Measurements from ENCODE around the gene MSI2. TPM values are rescaled to one million over a fixed set of nuclear protein-coding genes. Genes with fewer than 3 reads are reported as not detected.

MSI2 gene
- total RNA-seq, 1 donor from 2014 or later = 60.6 TPM

GRCh38 chr17:57396511-57396921 is 140.2 kb downstream of the MSI2 start:
- Mint-ChIP-seq H3K4me1 (ENCODE audit: unreplicated experiment) (peaks cover 20% of the 10 kb centered on the region), H3K36me3 (ENCODE audit: low read depth, unreplicated experiment) (peaks cover 5% of the 10 kb centered on the region), H3K27ac (ENCODE audit: unreplicated experiment) (no peak overlapping the region), H3K4me3 (ENCODE audit: unreplicated experiment) (no peak overlapping the region), H3K9me3 (ENCODE audit: unreplicated experiment) (no peaks in the 10 kb centered on the region), H3K27me3 (ENCODE audit: unreplicated experiment) (peaks cover 4% of the 10 kb centered on the region)
- no peak for DNase-seq (ENCODE audit: low spot score)
- TF ChIP-seq, protein P1, sequence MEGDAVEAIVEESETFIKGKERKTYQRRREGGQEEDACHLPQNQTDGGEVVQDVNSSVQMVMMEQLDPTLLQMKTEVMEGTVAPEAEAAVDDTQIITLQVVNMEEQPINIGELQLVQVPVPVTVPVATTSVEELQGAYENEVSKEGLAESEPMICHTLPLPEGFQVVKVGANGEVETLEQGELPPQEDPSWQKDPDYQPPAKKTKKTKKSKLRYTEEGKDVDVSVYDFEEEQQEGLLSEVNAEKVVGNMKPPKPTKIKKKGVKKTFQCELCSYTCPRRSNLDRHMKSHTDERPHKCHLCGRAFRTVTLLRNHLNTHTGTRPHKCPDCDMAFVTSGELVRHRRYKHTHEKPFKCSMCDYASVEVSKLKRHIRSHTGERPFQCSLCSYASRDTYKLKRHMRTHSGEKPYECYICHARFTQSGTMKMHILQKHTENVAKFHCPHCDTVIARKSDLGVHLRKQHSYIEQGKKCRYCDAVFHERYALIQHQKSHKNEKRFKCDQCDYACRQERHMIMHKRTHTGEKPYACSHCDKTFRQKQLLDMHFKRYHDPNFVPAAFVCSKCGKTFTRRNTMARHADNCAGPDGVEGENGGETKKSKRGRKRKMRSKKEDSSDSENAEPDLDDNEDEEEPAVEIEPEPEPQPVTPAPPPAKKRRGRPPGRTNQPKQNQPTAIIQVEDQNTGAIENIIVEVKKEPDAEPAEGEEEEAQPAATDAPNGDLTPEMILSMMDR (IDR thresholded peaks at IDR 0.05; ENCODE audit: unreplicated experiment) = no peak

- Mint-ChIP-seq H3K4me3 (ENCODE audit: unreplicated experiment) (no peak overlapping the region), H3K27me3 (ENCODE audit: unreplicated experiment) (peaks cover 4% of the 10 kb centered on the region), H3K27ac (ENCODE audit: unreplicated experiment) (no peak overlapping the region), H3K4me1 (ENCODE audit: unreplicated experiment) (peaks cover 17% of the 10 kb centered on the region), H3K9me3 (ENCODE audit: unreplicated experiment) (no peaks in the 10 kb centered on the region), H3K36me3 (ENCODE audit: low read depth, unreplicated experiment) (peaks cover 5% of the 10 kb centered on the region)
- TF ChIP-seq, protein P1 (IDR thresholded peaks at IDR 0.05; ENCODE audit: unreplicated experiment) = no peak
- DNase-seq (ENCODE audit: low spot score) = no peak
These were observed 141.1 kb downstream of the MSI2 start for GRCh38 chr17:57397402-57397801.

DNA sequence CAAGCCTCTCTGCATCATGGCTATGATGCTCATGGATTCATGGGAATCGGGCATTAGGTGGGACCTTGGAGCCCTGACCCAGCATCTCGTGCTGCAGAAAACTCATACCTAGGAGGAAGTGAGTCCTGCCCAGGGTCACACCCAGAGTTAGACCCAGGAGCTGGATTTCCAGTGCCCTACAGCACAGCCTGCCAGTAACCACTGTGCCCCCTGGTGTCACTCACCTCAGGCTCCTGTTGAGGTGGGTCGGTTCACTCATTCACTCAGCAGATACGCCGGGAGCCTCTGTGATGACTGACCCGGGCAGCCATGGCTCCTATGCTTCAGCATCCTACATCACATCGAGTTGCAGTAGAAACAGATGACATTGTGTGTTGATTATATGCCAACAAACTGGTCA is 143.4 kb downstream of the MSI2 start:
- Mint-ChIP-seq H3K9me3 (ENCODE audit: unreplicated experiment) (no peaks in the 10 kb centered on the region), H3K4me3 (ENCODE audit: unreplicated experiment) (no peak overlapping the region), H3K27ac (ENCODE audit: unreplicated experiment) (no peak overlapping the region), H3K27me3 (ENCODE audit: unreplicated experiment) (peaks cover 4% of the 10 kb centered on the region), H3K36me3 (ENCODE audit: low read depth, unreplicated experiment) (no peaks in the 10 kb centered on the region), H3K4me1 (ENCODE audit: unreplicated experiment) (peaks cover 17% of the 10 kb centered on the region)
- DNase-seq (ENCODE audit: low spot score) = no peak
- TF ChIP-seq, protein P1 (IDR thresholded peaks at IDR 0.05; ENCODE audit: unreplicated experiment) = no peak

DNA sequence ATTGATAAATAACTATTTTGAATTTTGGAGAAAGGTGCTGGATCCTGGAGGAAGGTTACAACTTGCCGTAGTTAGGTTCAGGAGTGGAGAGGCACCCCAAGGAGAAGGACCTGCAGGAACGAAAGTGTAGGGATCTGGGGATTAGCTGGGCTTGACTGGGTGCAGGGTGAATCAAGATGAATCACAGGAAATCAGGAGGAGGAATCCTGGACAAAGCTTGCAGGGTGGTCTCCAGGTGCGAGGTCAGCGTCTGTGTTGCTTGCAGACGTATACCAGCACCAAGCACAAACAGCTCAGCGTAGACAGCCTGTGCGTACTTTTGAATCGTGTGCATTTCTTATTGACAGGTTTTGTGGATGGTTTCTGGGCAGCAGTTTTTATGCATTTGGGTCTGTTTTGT is 144.3 kb downstream of the MSI2 start:
- H3K27ac Mint-ChIP-seq (ENCODE audit: unreplicated experiment) = no peak overlapping the region

More for the DNA sequence above, 144.3 kb downstream of the MSI2 start:
- TF ChIP-seq, protein P1 (IDR thresholded peaks at IDR 0.05; ENCODE audit: unreplicated experiment) = no peak
- H3K27me3 Mint-ChIP-seq (ENCODE audit: unreplicated experiment) = peaks cover 4% of the 10 kb centered on the region
- H3K4me3 Mint-ChIP-seq (ENCODE audit: unreplicated experiment) = no peak overlapping the region
- DNase-seq (ENCODE audit: low spot score) = no peak
- peaks cover 15% of the 10 kb centered on the region for H3K4me1 Mint-ChIP-seq (ENCODE audit: unreplicated experiment)
- H3K9me3 Mint-ChIP-seq (ENCODE audit: unreplicated experiment) = no peaks in the 10 kb centered on the region
- H3K36me3 Mint-ChIP-seq (ENCODE audit: low read depth, unreplicated experiment) = no peaks in the 10 kb centered on the region

All from endothelial cell (in vitro differentiated cells).